ENCODE data around the gene RPS14. TPM values are rescaled to one million over a fixed set of nuclear protein-coding genes. Genes with fewer than 3 reads are reported as not detected.
"Not testable (repeated sequence)": the region's sequence is repeated elsewhere in the genome, so short reads cannot be mapped to it uniquely, and the experiment has no call there.

Gene RPS14
- polyA plus RNA-seq, 1 donor = 3,181 TPM

- no peak for DNase-seq (ENCODE audit: low read depth)
These were observed 3.5 kb downstream of the RPS14 start for GRCh38 chr5:150446088-150446487.

GRCh38 chr5:150444770-150445169 lies 4.8 kb downstream of the RPS14 start:
- DNase-seq (ENCODE audit: low read depth) = no peak

- no peak for DNase-seq (ENCODE audit: low read depth)
These were observed 6.1 kb downstream of the RPS14 start for GRCh38 chr5:150443242-150444075.

GRCh38 chr5:150442699-150443080 lies 6.8 kb downstream of the RPS14 start:
- DNase-seq (ENCODE audit: low read depth) = no peak

GRCh38 chr5:150441813-150442698 lies 7.5 kb downstream of the RPS14 start:
- no peak for DNase-seq (ENCODE audit: low read depth)

GRCh38 chr5:150440948-150441812 lies 8.4 kb downstream of the RPS14 start:
- DNase-seq (ENCODE audit: low read depth) = no peak

- no peak for DNase-seq (ENCODE audit: low read depth)
These were observed 10.5 kb downstream of the RPS14 start for GRCh38 chr5:150438873-150439546.

GRCh38 chr5:150436141-150436680 lies 13.3 kb downstream of the RPS14 start:
- peak; percentile 56 for DNase-seq (ENCODE audit: low read depth)

- DNase-seq (ENCODE audit: low read depth) = no peak
These were observed 15.1 kb downstream of the RPS14 start for GRCh38 chr5:150434464-150434863.

- no peak for DNase-seq (ENCODE audit: low read depth)
These were observed 18.0 kb downstream of the RPS14 start for GRCh38 chr5:150431574-150431973.

GRCh38 chr5:150431048-150431447 lies 18.5 kb downstream of the RPS14 start:
- DNase-seq (ENCODE audit: low read depth) = no peak

GRCh38 chr5:150429410-150429873 lies 20.1 kb downstream of the RPS14 start:
- DNase-seq (ENCODE audit: low read depth) = no peak

- no peak for DNase-seq (ENCODE audit: low read depth)
These were observed 20.6 kb downstream of the RPS14 start for GRCh38 chr5:150428978-150429377.

GRCh38 chr5:150428106-150428876 lies 21.2 kb downstream of the RPS14 start:
- DNase-seq (ENCODE audit: low read depth) = no peak

- DNase-seq (ENCODE audit: low read depth) = not testable (repeated sequence)
These were observed 23.4 kb downstream of the RPS14 start for GRCh38 chr5:150426165-150426564.

GRCh38 chr5:150422758-150423157 lies 26.8 kb downstream of the RPS14 start:
- DNase-seq (ENCODE audit: low read depth) = no peak

- DNase-seq (ENCODE audit: low read depth) = no peak
These were observed 27.5 kb downstream of the RPS14 start for GRCh38 chr5:150422075-150422474.

GRCh38 chr5:150419630-150420270 lies 29.8 kb downstream of the RPS14 start:
- no peak for DNase-seq (ENCODE audit: low read depth)

All from forelimb muscle (tissue), 1 donor.